GM21447 (cell line): Measurements from ENCODE around the gene FNDC3B.

Experiments used
- ATAC-seq: cut with Tn5 transposase; IDR thresholded peaks from one replicate; pipeline ENCODE4 v1.9.1; 2021; ENCODE audit not compliant: unreplicated experiment

Gene FNDC3B

DNA sequence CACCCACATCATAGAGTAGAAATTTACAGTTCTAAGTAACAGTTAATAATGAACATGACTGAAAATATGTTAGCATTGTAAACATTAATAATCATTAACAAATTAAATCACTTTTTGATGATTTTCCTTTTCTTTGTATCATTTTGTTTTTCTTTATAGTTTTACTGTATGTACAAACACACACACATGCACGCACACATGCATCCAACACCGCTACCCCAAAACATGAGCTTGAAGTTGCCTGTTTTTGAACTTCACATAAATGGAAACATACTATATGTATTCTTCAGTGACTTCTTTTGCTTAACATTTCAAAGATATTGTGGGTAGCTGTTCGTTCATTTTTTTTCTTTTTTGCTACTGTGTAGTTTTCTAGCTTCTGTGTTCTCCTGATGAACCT lies 123.9 kb downstream of the FNDC3B start:
- ATAC-seq = no peak

DNA sequence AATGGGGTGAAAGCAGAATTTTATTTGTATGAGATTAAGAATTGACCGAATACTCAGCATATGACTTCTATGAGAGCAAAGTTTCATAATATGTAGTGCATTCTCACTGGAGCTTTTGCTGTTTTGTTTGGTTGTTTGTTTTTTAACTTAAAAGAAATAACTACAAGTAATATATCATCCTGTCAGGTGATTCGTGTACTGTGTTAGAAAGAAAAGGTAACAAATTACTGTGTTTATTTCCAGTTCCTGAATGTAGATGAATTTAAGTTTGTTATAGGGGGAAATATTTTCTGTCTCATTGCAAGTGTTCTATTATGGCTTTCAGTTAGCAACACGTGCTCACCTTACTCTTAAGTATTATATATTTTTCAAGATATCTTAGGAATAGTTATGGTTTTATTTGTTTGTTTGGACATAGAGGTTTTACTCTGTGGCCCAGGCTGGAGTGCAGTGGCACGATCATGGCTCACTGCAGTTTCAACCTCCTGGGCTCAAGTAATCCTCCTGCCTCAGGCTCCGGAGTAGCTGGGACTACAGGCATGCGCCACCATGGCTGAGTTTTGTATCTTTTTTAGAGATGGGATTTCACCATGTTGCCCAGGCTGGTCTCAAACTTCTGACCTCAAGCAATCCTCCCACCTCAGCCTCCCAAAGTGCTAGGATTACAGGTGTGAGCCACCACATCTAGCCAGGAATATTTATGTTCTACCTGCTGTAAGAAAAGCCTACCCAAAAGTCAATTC lies 125.4 kb downstream of the FNDC3B start:
- ATAC-seq = no peak

DNA sequence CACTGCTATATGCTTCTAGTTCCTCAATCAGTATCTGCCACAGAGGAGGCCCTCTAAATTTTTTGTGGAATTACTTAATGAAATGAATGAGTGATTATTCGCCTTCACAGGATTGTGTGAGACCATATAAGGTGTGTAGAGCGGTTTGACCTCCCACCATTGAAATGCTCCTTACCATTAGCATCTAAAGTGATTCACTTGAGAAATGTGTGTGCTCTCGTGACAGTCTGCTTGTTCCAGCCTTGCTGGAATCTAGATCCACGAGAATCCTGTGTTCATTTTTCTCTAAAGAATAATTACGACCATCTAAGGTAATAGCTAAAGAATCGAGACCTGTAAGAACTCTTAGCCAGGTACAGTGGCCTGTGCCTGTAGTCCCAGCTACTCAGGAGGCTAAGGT lies 126.9 kb downstream of the FNDC3B start:
- ATAC-seq = no peak

DNA sequence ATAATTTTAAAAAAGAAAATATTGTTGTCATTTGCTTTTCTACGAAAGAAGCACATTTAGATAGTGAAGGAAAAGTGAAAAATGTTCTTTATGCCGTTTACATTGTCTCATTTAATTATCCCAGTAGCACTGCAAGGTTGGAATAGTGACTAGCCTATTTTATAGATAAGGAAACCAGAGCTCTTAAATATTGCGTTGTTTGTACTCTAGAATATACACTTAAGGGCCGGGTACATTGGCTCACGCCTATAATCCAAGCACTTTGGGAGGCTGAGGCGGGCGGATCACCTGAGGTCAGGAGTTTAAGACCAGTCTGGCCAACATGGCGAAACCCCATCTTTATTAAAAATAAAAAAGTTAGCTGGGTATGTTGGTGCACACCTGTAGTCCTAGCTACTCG lies 127.5 kb downstream of the FNDC3B start:
- no peak for ATAC-seq

DNA sequence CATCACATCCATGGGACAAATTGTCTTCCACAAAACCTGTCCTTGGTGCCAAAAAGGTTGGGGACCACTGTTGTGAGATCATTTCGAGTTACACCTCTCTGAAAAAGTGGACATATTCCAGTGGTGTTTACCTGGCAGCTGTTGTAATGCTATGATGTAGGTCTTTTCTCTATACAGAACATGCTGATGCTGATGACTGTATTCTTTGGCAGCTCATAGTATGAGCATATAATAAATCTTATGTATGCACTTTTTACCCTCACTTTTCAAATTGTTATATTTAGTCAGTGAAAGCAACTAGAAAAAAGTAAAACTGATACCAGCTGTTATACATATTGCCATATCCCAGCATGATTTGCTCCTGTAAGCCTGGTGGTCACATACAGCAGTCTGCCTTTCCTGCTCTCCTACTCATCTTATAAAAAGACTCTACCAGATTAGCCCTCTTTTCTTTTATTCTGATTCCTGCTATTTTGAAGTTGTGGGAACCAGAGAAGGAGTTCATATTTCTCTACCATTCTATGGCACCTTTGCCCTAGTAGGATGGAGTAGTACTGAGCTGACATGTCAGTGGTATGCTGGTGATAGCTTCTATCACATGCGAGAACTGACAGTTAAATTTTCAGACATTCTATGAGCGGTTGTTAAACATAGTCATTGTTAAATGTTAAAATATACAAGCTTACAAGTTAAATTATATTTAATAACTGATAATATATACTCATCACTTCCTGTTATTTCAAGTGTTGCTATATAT lies 128.7 kb downstream of the FNDC3B start:
- no peak for ATAC-seq

DNA sequence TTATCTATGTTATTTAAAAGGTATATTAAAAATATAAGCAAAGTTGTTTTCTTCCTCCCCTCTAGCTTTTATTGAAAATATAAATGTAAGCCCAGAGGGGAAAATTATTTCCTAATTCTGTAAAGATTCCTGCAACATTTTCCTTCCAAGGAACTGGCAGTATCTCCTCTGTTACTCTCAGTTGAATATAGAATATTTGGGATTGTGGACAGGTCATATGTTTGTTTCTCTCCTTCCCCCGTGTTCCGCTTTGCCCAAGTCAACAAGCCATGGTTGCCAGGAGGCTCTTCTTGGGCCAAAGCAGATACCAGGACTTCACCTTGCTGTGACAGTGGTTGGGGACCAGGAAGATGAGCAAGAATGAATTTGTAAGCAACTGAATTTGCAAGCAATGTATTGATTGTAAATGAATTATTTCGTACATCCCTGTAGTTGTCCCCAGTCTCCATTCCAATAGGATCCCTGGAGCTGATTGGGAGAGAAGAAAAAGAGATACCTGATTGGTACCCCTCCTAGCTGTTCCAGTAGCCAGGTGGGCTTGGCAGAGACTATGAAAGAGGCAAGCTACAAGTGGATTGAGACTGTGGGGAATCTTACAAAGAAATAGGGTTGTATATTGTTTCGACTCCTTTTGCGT lies 130.8 kb downstream of the FNDC3B start:
- ATAC-seq = no peak

DNA sequence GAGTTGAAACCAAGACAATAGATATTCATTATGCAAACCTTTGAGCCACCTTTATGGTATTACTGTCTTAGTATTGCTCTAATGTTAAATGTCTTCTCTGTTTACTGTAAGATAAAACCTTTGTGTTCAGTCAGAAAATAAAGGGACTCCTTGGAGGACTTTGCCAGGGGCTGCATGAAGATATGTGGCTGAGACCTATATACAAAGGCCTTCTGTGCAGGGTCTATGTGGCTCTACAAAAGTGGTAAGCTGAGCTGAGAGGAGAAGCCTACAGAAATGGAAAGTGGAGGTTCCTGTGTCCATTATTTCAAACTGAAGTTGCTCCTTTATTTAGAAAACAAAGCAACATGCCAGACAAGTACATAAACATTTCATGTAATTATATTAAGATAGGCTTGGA lies 131.5 kb downstream of the FNDC3B start:
- ATAC-seq = no peak

DNA sequence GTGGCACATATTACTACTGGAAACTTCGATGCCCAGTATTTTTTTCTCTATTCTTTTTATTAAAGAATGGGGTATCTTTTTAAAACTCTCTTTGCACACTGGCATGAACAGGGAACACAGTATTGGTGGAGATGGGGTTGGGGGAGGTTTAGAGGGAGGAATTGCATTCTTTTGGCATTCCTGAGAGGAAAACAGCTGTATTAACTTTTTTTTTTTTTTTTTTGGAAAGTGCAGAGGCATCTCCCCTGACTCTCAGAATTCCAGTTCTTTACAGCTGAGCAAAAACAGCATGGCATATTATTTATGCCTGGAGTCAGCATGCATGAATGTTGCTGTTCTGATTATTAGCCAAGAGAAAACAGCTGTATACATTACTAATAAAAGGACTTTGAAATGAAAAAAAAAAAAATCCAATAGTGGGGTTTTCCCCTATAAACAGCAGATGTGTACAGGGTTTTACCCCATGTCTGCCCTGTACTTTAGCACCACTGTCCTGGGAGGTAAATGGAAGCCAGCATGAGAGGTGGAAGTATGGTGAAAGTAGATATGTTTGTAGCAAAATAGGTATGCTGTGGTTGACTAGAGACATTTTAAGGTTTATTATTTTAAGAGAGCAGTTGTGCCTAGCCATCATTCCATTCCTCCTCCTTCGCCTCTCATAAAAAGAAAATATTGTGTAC lies 132.2 kb downstream of the FNDC3B start:
- ATAC-seq = no peak

DNA sequence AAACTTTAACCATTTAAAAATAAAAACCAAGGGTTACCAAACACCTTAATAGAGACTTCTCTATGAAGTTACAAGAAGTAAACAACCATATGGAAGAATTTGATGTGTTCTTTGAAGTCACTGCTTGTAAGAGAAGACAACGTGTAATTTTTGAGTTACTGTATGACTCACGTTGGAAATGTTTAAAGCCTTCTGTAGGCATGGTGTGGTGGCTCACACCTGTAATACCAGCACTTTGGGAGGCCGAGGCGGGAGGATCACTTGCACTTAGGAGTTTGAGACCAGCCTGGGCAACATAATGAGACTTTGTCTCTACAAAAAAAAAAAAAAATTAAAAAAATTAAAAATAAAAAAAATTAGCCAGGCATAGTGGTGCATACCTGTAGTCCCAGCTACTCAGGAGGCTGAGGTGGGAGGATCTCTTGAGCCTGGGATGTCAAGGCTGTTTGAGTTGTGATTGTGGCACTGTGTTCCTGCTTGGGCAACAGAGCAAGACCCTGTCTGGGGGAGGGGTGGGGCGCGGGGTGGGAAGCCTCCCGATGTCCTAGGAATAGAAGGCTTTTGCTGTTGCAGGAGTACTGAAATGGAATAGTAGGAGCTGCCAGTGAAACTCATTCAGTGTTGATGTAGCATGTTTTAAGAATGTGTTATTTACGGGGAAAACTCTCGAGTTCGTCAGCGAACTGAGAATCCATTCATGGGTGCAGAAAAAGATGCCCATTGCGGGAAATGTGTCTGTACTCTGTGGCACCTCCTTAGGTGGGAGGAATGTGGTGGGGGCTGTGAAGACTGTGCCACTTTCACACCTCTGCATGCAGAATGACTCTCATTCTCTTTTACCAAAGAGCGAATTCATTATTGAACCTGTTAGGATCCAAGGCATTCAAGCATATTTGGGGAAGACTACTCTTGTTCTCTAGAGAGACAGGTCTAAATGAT lies 134.2 kb downstream of the FNDC3B start:
- ATAC-seq = no peak

DNA sequence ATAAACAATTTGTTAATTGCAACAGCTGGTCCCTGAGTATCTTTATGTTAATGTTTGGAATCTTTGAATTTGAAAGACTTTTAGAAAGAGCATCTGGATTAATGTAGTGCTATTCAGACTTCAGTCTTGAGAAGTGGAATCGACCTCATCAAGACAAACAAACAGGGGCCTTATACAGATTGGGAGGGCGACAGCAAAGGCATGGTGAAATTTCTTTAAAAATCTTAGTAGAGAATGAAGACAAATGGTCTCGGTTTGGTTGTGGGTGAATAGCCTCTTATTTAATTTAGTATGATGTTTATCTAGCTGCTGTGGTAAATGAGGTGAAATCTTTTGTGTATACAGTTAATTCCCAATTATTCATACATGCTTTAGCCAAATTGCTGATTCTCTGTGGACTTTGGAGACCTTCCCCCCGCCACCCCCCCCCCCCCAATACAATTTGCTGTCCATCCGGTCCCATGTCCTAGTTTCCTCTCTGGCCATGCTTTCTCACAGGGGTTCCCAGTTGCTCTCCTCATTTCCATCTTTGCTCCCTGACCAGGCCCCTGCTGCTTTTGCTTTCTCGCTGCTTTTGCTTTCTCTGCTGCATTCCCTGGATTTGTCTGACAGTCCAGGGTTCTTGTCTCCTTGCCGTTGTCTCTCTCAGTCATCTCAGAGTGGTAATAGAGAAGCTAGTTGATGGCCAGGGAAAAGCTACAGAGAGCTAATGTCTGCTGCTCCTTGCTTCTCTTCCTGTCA lies 135.3 kb downstream of the FNDC3B start:
- ATAC-seq = no peak

DNA sequence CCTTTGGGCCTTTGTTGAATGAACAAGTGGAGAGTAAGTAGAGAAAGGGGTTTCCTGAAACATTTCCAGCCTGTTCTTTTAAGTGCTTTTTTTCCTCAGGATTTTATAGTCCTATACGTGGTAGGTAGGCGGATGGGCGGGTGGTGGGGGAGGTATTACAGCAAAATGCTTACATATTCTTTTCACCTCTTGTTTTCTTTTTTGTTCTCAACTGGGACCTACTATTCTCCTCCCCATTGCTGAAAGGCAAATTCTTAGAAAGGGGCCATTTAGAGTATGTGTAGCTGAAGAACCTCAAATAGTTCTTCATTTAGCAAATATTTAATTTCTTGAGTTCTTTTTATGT lies 135.8 kb downstream of the FNDC3B start:
- ATAC-seq = no peak

DNA sequence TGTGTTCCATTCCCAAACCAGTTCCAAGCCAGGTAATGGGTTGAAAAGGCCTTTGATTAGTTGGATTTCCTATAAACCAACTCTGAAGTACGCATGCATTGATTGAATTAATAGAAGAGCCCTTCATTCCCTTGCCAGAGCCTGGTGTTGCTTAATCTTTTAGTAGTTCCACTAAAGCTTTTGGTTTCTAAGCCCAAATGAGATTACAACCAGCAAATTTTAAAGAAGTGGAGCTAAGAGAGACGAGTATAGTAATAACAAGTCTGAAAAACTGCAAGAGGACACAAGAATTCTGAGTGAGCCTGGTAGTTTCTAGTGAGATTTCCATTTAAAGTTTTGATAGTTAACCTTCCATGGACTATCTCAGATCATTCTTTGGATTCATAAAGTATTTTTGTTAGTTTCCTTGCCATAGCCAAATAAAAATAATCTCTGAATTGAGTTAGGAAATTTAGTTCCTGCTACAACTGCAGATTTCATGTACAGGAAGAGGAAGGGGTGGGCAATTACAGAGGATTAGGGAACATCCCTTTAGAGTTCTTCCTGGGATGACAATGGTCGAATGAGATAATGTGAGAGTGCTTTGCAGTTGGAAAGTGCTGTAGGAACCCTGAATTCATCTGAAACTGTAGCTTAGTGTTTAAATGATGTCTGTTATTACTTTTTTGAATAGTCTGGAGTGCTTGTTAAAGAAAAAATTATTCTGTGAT lies 136.8 kb downstream of the FNDC3B start:
- no peak for ATAC-seq

DNA sequence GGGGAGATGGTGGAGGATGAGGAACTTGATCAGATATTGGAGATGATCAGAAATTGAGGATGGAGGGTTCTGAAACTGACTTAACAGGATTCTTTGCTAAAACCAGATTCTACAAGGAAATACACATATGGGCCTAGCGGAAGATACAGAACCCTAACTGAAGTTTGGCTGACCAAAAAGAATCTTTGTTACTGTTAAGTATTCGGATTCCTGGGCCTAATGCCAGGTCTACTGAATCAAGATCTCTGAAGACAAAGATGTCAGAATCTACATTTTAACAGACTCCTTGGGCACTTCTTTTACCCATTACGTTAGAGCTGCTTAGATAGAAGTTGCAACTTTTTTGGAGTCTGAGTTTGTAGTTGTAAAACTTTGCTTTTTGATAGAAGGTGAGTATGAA lies 137.7 kb downstream of the FNDC3B start:
- no peak for ATAC-seq

DNA sequence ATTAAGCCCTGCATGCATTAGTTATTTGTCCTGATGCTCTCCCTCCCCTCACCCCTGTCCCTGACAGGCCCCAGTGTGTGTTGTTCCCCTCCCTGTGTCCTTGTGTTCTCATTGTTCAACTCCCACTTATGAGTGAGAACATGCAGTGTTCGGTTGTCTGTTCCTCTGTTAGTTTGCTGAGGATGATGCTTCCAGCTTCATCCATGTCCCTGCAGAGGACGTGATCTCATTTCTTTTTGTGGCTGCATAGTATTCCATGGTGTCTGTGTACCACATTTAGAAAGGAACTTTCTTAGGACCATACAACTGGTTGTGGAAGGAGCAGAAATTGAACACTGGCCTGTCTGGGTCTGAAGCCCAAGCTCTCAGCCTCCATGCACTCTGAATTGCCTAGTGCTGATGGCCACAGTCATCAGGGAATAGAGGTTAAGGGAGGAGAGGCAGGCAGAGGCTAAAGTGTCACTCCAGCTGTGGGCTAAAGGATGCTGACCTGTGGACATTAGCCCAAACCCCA lies 138.5 kb downstream of the FNDC3B start:
- ATAC-seq = no peak

DNA sequence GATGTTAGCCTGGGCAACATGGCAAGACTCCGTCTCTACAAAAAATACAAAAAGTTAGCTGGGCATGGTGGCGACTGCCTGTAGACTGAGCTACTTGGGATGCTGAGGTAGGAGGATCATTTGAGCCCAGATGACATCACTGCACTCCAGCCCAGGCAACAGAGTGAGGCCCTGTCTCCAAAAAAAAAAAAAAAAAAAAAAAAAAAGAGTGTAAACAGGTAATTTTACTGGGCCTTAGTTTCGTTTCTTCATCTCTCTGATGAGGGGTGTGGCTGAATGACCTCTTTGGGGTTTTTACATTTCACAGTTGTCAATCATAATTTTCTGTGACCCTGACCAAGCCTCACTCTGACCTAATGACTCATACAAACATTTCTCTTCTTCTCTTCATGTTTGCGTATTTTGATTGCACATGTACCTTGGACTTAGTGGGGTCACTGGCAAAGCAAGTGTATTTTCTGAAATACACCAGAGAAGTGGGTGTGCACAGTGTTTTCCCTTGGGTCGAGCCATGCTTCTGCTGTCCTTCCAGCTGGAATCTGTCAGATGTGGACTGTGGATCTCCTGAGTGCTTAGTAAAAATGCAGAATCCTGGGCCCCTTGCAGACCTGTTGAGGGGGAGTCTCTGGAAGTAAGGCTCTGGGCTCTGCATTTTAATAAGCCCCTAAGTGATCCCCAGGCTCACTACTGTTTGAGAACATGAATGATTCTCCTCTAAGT lies 140.5 kb downstream of the FNDC3B start:
- ATAC-seq = peak; percentile 46

DNA sequence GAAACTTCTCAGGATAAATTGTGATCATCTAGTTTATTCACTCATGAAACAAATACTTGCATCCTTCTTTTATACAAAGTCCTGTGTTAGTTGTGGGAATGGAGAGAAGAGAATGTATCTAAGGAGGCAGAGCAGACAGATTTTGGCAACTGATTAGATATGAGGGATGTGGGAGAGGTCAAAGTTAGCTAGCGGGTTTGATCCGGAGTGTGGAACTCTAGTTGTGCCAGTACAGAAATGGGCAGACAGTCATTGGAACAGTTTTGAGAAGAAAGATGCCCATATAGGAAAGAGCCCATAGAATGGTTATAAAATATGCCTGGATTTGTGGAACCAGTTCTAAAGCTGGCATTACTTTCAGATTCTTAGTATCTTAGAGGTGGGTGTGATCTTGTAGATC lies 141.1 kb downstream of the FNDC3B start:
- no peak for ATAC-seq

DNA sequence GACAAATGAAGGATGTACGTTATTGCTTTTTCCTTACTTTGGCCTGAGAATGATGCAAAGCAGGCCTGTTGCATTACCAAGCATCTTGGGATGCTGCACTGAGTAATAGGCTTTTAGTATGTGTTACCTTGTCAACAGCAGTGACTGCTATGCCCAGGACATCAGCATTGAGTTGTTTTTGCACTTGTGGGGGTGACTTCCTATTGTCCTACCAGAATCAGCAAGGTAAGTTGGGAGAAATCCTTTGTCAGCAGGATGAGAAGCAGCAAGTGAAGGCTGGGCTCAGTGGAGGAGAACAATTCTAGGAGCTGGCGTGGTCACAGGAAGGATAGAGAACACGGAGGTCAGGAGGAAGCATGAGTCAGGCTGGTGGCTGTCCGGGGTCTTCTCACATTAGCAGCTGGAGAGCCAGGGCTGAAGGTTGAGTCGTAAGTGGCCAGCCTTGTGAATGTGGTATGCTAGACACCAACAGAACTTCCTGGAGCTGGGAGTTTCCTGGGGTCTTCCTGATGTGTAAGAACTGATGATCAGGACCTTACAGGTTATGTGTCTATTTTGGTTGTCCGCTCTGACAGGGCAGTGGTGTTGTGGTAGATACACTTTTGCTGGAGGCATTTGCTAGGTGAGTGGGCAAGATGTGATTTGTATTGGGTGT lies 142.7 kb downstream of the FNDC3B start:
- ATAC-seq = peak; percentile 41

DNA sequence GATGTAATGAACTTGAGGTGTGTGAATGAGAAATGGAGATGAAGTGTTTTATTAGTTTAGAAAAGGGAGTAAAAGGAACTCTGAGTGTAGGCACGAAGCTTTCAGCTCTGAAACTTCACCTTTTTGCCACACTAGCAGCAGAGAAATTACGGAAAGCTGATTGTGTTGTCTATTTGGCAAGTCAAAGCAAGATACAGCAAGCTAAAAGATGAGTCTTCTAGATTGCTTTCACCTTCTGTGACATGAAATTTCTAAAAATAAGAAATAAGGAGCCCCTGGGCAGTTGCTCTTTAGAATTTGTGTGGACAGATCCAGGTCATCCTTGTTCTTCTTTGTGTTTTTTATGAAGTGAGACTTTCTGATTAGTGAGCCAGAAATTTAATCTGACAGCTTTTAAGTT lies 143.4 kb downstream of the FNDC3B start:
- no peak for ATAC-seq
